SK-N-SH (cell line): ENCODE data around the gene AKAP12. TPM values are rescaled to one million over a fixed set of nuclear protein-coding genes. Genes with fewer than 3 reads are reported as not detected.

Experiments used
- CTCF ChIA-PET: fragments of 300-600, 350-600 bp; formaldehyde crosslinking; extraction: SDS; loops from one replicate; lab custom pipeline; 2021; lab: Yijun Ruan, JAX
- POLR2A ChIA-PET: fragments of 350-600 bp; sonication (Branson Sonifier 250); formaldehyde crosslinking; extraction: SDS; loops from one replicate; lab custom pipeline; 2020; ENCODE audit warnings: antibody characterized with exemption, inconsistent platforms; lab: Yijun Ruan, JAX
- DNase-seq: peaks from one replicate; pipeline ENCODE4 v3.0.0; 2012
- H2AFZ ChIP-seq: fragments of 200-600 bp; sonication (generic); 2 replicates; pipeline ENCODE4 v1.8.1; 2016; ENCODE audit warnings: antibody characterized with exemption, mild to moderate bottlenecking, low read depth
- H3F3A ChIP-seq: fragments of 200-600 bp; sonication (generic); replicated peaks from 2 replicates; pipeline ENCODE3; 2016; ENCODE audit warnings: antibody characterized with exemption, mild to moderate bottlenecking; ENCODE audit not compliant: insufficient read depth
- H3K27ac ChIP-seq, 2 experiments: fragments of 200-500 bp in 1 of 2; fragments of 200-600 bp in 1 of 2; sonication (Bioruptor generic) in 1 of 2; sonication (generic), shearing (Covaris generic) in 1 of 2; 2 replicates each; pipeline versions ENCODE4 v1.5.1 to v1.6.1; 2014 to 2016; ENCODE audit warnings: low read depth in 2 of 2, inconsistent platforms in 1 of 2, low read length in 1 of 2, mild to moderate bottlenecking in 1 of 2, mixed read lengths in 1 of 2
- H3K27me3 ChIP-seq: fragments of 200-600 bp; sonication (generic), shearing (Covaris generic); 2 replicates; pipeline ENCODE4 v1.6.1; 2016; ENCODE audit warnings: mixed run types; ENCODE audit not compliant: insufficient read depth
- H3K36me3 ChIP-seq, 2 experiments: fragments of 200-500 bp in 1 of 2; fragments of 200-600 bp in 1 of 2; sonication (Bioruptor generic) in 1 of 2; sonication (generic) in 1 of 2; replicated peaks in 1 of 2; 2 replicates each; pipeline versions ENCODE3 to v1.5.1; 2014 to 2016; ENCODE audit warnings: low read length in 1 of 2, mild to moderate bottlenecking in 1 of 2; ENCODE audit not compliant: insufficient read depth in 2 of 2, control insufficient read depth in 1 of 2
- H3K4me1 ChIP-seq, 2 experiments: fragments of 200-500 bp in 1 of 2; fragments of 200-600 bp in 1 of 2; sonication (Bioruptor generic) in 1 of 2; sonication (generic), shearing (Covaris generic) in 1 of 2; 2 replicates each; pipeline versions ENCODE4 v1.5.1 to v1.6.1; 2014 to 2016; ENCODE audit warnings: low read depth in 1 of 2, low read length in 1 of 2, mixed run types in 1 of 2; ENCODE audit not compliant: insufficient read depth in 2 of 2, control insufficient read depth in 1 of 2
- H3K4me2 ChIP-seq: fragments of 200-600 bp; sonication (generic), shearing (Covaris generic); 2 replicates; pipeline ENCODE4 v1.6.1; 2017; ENCODE audit warnings: mixed run types
- H3K4me3 ChIP-seq, 2 experiments: fragments of 200-500 bp in 1 of 2; fragments of 200-600 bp in 1 of 2; sonication (Bioruptor generic) in 1 of 2; sonication (generic), shearing (Covaris generic) in 1 of 2; 2 replicates each; pipeline versions ENCODE4 v1.5.1 to v1.8.1; 2014 to 2016; ENCODE audit warnings: low read depth in 2 of 2, inconsistent platforms in 1 of 2, low read length in 1 of 2, mild to moderate bottlenecking in 1 of 2, mixed read lengths in 1 of 2, moderate library complexity in 1 of 2
- H3K79me2 ChIP-seq: fragments of 200-600 bp; sonication (generic); 2 replicates; pipeline ENCODE4 v1.8.1; 2017; ENCODE audit warnings: mild to moderate bottlenecking; ENCODE audit not compliant: insufficient read depth
- H3K9ac ChIP-seq: fragments of 200-600 bp; sonication (generic); 2 replicates; pipeline ENCODE4 v1.6.1; 2017; ENCODE audit warnings: mixed run types
- H3K9me2 ChIP-seq: fragments of 200-600 bp; sonication (generic); 2 replicates; pipeline ENCODE4 v1.6.1; 2017; ENCODE audit warnings: mixed run types
- H3K9me3 ChIP-seq: fragments of 200-600 bp; sonication (generic); 2 replicates; pipeline ENCODE4 v1.6.1; 2017; ENCODE audit warnings: mixed run types, mild to moderate bottlenecking, moderate library complexity
- H4K20me1 ChIP-seq: fragments of 200-600 bp; sonication (generic); 2 replicates; pipeline ENCODE4 v1.6.1; 2017; ENCODE audit warnings: mild to moderate bottlenecking, mixed run types; ENCODE audit not compliant: insufficient read depth
- CHD2 ChIP-seq: fragments of 150-350 bp; IDR thresholded peaks from 2 replicates; pipeline ENCODE4 v1.6.1; 2018; ENCODE audit warnings: low read length; ENCODE audit not compliant: partially characterized antibody
- CTCF ChIP-seq: fragments of 200-600 bp; sonication (generic); IDR thresholded peaks from 2 replicates; pipeline ENCODE4 v1.6.1; 2017; ENCODE audit warnings: antibody characterized with exemption, mild to moderate bottlenecking, moderate library complexity
- EP300 ChIP-seq, 2 experiments: IDR thresholded peaks; 2 replicates each; pipeline versions ENCODE4 v1.4.0 to v1.6.1; 2012; ENCODE audit warnings: borderline replicate concordance in 1 of 2, low read depth in 1 of 2, low read length in 1 of 2
- FOXM1 ChIP-seq: IDR thresholded peaks from 2 replicates; pipeline ENCODE4 v1.4.0; 2012; ENCODE audit warnings: low read depth, mild to moderate bottlenecking
- GATA2 ChIP-seq: sonication (generic); formaldehyde crosslinking; IDR thresholded peaks from 2 replicates; pipeline ENCODE4 v1.5.0; 2020; ENCODE audit warnings: mild to moderate bottlenecking, missing genetic modification reagents
- JUND ChIP-seq: IDR thresholded peaks from 2 replicates; pipeline ENCODE4 v1.4.0; 2012
- NFIC ChIP-seq: IDR thresholded peaks from 2 replicates; pipeline ENCODE4 v1.4.0; 2012; ENCODE audit warnings: borderline replicate concordance
- RFX5 ChIP-seq: IDR thresholded peaks from 2 replicates; pipeline ENCODE4 v1.6.1; 2012; ENCODE audit warnings: mild to moderate bottlenecking, improper control_type of control experiment, low read length
- RXRA ChIP-seq: IDR thresholded peaks from 2 replicates; pipeline ENCODE4 v1.4.0; 2012; ENCODE audit warnings: low read depth, mild to moderate bottlenecking, borderline replicate concordance
- USF2 ChIP-seq: fragments of 150-350 bp; IDR thresholded peaks from 2 replicates; pipeline ENCODE4 v1.6.1; 2017; ENCODE audit warnings: antibody characterized with exemption, low read length, low read depth, borderline replicate concordance
- YY1 ChIP-seq: IDR thresholded peaks from 2 replicates; pipeline ENCODE4 v1.4.0; 2012; ENCODE audit warnings: low read depth, mild to moderate bottlenecking
- WGBS: methylation state at CpG from one replicate; pipeline ENCODE4 v1.1.6; 2017; ENCODE audit warnings: low lambda C conversion rate; 5-methylcytosine and 5-hydroxymethylcytosine counted together
- polyA plus RNA-seq, 3 experiments: library from polyadenylated mRNA; depleted of rRNA; stranded (reverse); fragments of >200 nt; gene quantifications; 2 replicates each; pipeline ENCODE4 v1.2.3, GENCODE V29; 2012

The AKAP12 gene
- polyA plus RNA-seq, 1 of the 3 experiments (the other 2 are of a cell fraction) = 46.5 TPM

GRCh38 chr6:151377095-151377494 lies 137.3 kb downstream of the AKAP12 start (continued):
- no peak for TF ChIP-seq EP300 (IDR thresholded peaks at IDR 0.05; ENCODE audit: borderline replicate concordance in 1 of 2, low read depth in 1 of 2, low read length in 1 of 2)
- TF ChIP-seq JUND = no peak
- no peak for TF ChIP-seq CHD2
- TF ChIP-seq RXRA = no peak
- no peak for TF ChIP-seq GATA2
- TF ChIP-seq YY1 = no peak

GRCh38 chr6:151379933-151380847 lies 140.4 kb downstream of the AKAP12 start:
- Histone ChIP-seq H3K9me3 (no peaks in the 10 kb centered on the region), H3F3A (peaks cover 18% of the 10 kb centered on the region), H3K4me1 (peaks cover 0 to 3% of the 10 kb centered on the region in 2 experiments; a peak in 1 of 4 replicates), H4K20me1 (no peaks in the 10 kb centered on the region), H3K9me2 (no peaks in the 10 kb centered on the region), H3K79me2 (peaks cover 82% of the 10 kb centered on the region)
- WGBS = 96% methylated on average over 14 of the region's 14 CpGs
- TF ChIP-seq JUND = no peak
- TF ChIP-seq RFX5 = no peak
- TF ChIP-seq CTCF = no peak
- TF ChIP-seq, all 33 proteins: peak for 0
- Histone ChIP-seq H3K27ac (no peak overlapping the region), H3K27me3 (no peaks in the 10 kb centered on the region), H3K9ac (no peak overlapping the region), H3K36me3 (no peaks in the 10 kb centered on the region), H3K4me3 (no peak overlapping the region), H2AFZ (no peak overlapping the region), H3K4me2 (no peak overlapping the region)
- DNase-seq = no peak
- CTCF ChIA-PET = no interaction called here
- POLR2A ChIA-PET = no interaction called here

GRCh38 chr6:151380848-151381205 lies 141.1 kb downstream of the AKAP12 start:
- peaks cover 82% of the 10 kb centered on the region for H3K79me2 ChIP-seq
- no peaks in the 10 kb centered on the region for H3K27me3 ChIP-seq
- POLR2A ChIA-PET = no interaction called here
- peaks cover 17% of the 10 kb centered on the region for H3F3A ChIP-seq
- CTCF ChIA-PET = no interaction called here
- TF ChIP-seq CHD2 = no peak
- TF ChIP-seq USF2 = no peak
- no peak for TF ChIP-seq NFIC
- TF ChIP-seq YY1 = no peak
- no peak for TF ChIP-seq FOXM1
- TF ChIP-seq GATA2 = no peak
- TF ChIP-seq CTCF = no peak
- H3K4me1 ChIP-seq = peaks cover 0 to 3% of the 10 kb centered on the region in 2 experiments; a peak in 1 of 4 replicates
- no peak overlapping the region for H3K4me2 ChIP-seq
- H3K9me3 ChIP-seq = no peaks in the 10 kb centered on the region
- H3K4me3 ChIP-seq = no peak overlapping the region
- 100% methylated on average over 1 of the region's 1 CpG for WGBS
- H2AFZ ChIP-seq = no peak overlapping the region
- H3K27ac ChIP-seq = no peak overlapping the region
- no peaks in the 10 kb centered on the region for H3K36me3 ChIP-seq
- H4K20me1 ChIP-seq = no peaks in the 10 kb centered on the region
- no peak overlapping the region for H3K9ac ChIP-seq
- no peak for DNase-seq
- no peaks in the 10 kb centered on the region for H3K9me2 ChIP-seq
